Dendritic cell treated with granulocyte-macrophage colony-stimulating factor and Interleukin-4, amounts not matched to agents 40 ng/mL and 50 ng/mL, for 4 days (primary cell): Measurements from ENCODE around the gene RAPGEF6.
"Not testable (repeated sequence)": the region's sequence is repeated elsewhere in the genome, so short reads cannot be mapped to it uniquely, and the experiment has no call there.

ENCODE experiments used
- H3K27ac Mint-ChIP-seq: one replicate; pipeline ENCODE4 v1.8.0; 2022; ENCODE audit warnings: mild to moderate bottlenecking, mixed read lengths
- H3K27me3 Mint-ChIP-seq: one replicate; pipeline ENCODE4 v1.8.0; 2022; ENCODE audit warnings: mild to moderate bottlenecking, mixed read lengths
- H3K36me3 Mint-ChIP-seq: one replicate; pipeline ENCODE4 v1.8.0; 2022; ENCODE audit warnings: low read depth, mixed read lengths
- H3K4me1 Mint-ChIP-seq: one replicate; pipeline ENCODE4 v1.8.0; 2022; ENCODE audit warnings: low read depth, mixed read lengths
- H3K4me3 Mint-ChIP-seq: one replicate; pipeline ENCODE4 v1.8.0; 2022; ENCODE audit warnings: mild to moderate bottlenecking, moderate library complexity, mixed read lengths
- H3K9me3 Mint-ChIP-seq: one replicate; pipeline ENCODE4 v1.8.0; 2022; ENCODE audit warnings: mixed read lengths
- intact Hi-C: fragments of 100-400 bp; cut with micrococcal nuclease; formaldehyde crosslinking; loops from one replicate; pipeline ENCODE4 v1.15.0; 2022

The RAPGEF6 gene, protein sequence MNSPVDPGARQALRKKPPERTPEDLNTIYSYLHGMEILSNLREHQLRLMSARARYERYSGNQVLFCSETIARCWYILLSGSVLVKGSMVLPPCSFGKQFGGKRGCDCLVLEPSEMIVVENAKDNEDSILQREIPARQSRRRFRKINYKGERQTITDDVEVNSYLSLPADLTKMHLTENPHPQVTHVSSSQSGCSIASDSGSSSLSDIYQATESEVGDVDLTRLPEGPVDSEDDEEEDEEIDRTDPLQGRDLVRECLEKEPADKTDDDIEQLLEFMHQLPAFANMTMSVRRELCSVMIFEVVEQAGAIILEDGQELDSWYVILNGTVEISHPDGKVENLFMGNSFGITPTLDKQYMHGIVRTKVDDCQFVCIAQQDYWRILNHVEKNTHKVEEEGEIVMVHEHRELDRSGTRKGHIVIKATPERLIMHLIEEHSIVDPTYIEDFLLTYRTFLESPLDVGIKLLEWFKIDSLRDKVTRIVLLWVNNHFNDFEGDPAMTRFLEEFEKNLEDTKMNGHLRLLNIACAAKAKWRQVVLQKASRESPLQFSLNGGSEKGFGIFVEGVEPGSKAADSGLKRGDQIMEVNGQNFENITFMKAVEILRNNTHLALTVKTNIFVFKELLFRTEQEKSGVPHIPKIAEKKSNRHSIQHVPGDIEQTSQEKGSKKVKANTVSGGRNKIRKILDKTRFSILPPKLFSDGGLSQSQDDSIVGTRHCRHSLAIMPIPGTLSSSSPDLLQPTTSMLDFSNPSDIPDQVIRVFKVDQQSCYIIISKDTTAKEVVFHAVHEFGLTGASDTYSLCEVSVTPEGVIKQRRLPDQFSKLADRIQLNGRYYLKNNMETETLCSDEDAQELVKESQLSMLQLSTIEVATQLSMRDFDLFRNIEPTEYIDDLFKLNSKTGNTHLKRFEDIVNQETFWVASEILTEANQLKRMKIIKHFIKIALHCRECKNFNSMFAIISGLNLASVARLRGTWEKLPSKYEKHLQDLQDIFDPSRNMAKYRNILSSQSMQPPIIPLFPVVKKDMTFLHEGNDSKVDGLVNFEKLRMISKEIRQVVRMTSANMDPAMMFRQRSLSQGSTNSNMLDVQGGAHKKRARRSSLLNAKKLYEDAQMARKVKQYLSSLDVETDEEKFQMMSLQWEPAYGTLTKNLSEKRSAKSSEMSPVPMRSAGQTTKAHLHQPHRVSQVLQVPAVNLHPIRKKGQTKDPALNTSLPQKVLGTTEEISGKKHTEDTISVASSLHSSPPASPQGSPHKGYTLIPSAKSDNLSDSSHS (N-terminal part only)

DNA sequence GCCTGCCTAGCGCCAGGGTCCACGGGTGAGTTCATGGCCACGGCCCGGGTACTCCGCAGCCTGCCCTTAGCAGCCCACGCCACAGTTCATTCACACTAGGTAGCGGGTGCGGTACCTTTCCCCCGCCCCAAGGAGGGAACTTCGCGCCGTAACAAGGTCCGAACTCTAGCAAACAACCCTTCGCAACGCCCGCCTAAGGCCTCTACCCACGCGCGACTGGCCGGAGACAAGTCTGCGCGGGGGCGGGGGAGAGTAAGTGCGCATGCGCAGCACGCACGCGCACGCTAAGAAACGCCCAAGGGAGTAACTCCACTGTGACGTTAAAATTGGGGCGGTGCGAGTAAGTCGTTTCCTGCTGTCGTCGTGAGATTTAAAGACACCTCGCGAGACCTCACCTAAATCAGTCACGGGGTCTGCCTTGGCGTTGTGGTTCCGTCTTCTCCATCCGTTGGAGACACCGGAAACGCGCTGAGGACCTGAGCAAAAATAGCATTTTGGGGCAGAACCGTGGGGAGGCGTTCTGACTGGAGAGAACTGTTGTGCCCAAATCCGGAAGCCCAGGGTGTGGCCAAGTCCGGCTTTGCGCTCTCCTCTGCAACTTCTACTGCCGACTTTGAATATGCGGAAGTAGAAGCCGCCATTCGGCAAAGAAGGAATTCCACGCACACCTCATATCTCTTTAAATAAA lies at the start of gene RAPGEF6:
RAPGEF6 (minus strand) TSS at position 234 of the 688 bp plus-strand sequence; CDS start at position 35, 199 bp downstream.
- Mint-ChIP-seq H3K36me3 (peaks cover 15% of the 10 kb centered on the region), H3K27me3 (no peaks in the 10 kb centered on the region), H3K27ac (peak within 1 kb of the TSS; percentile 98), H3K4me1 (peaks cover 8% of the 10 kb centered on the region), H3K4me3 (peak within 1 kb of the TSS; percentile 93), H3K9me3 (no peaks in the 10 kb centered on the region)
- intact Hi-C loops: loop anchor here (2.0 kb wide), 1 partner anchor 162 kb away; the partner anchor contains the start of gene FNIP1

DNA sequence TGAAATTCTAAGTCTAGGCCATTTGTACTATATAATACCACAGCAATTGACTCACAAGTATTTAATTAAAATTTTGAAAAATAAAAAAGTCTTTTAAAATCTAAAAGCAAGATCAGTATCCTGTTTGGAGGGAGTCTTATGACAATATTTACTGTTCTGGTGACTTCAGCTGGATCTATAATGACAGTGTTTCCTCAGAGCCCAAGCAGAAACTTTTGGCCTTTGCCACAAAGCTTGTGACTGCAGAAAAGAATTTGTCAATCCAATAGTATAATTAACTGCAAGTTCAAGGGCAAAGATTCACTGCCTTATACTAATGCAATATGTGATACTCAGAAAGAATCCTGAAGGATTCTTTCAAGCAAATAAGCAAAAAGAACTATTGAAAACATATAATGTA lies 49.6 kb upstream of the RAPGEF6 start:
- H3K36me3 Mint-ChIP-seq: peaks cover 62% of the 10 kb centered on the region
- H3K9me3 Mint-ChIP-seq: no peaks in the 10 kb centered on the region
- peaks cover 18% of the 10 kb centered on the region for H3K4me1 Mint-ChIP-seq
- H3K27ac Mint-ChIP-seq: no peak overlapping the region
- no peak overlapping the region for H3K4me3 Mint-ChIP-seq
- intact Hi-C loops: loop anchor here (10.0 kb wide), 1 partner anchor 320 kb away; no protein-coding TSS in a partner anchor
- H3K27me3 Mint-ChIP-seq: no peaks in the 10 kb centered on the region

DNA sequence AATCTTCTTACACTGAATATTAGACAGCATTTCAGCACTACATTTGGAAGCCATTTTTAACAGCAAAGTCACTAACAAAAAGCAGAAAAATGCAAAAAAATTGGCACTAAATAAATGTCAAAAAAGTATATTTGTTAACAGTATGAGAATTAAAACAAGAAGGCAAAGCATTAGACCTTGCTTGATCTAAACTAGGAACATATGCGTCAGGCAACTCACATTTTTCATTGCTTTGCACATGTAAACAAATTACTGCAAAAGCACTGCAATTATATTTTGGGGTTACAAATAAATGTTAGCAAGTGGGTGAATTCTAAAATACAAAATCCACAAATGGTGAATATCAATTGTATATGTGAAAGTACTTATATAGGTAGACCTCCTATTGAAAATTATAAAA lies 49.0 kb upstream of the RAPGEF6 start:
- Mint-ChIP-seq H3K27ac (no peak overlapping the region), H3K4me3 (no peak overlapping the region), H3K36me3 (peaks cover 62% of the 10 kb centered on the region), H3K9me3 (no peaks in the 10 kb centered on the region), H3K4me1 (peaks cover 18% of the 10 kb centered on the region), H3K27me3 (no peaks in the 10 kb centered on the region)
- intact Hi-C loops: loop anchor here (10.0 kb wide), 1 partner anchor 321 kb away; no protein-coding TSS in a partner anchor

DNA sequence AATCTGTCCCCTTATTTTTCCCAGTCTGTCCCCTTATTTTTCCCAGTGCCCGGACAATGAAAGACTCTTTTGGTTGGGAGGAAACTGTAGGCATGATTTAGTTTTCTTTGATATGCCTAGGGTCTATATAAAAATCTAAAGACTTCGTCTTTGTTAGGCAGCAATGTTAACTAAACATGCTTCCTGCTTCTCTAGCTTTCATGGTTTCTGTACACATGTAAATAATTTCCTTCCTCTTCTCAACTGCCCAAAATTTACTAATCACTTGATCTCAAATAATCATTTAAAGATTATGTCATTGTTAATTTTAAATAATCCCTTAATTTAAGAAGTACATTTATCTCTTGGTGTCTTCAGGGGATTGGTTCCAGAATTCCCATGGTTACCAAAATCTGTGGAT lies 47.8 kb upstream of the RAPGEF6 start:
- Mint-ChIP-seq H3K27me3 (no peaks in the 10 kb centered on the region), H3K36me3 (peaks cover 60% of the 10 kb centered on the region), H3K9me3 (no peaks in the 10 kb centered on the region), H3K27ac (peak overlapping the region; percentile 48), H3K4me3 (no peak overlapping the region), H3K4me1 (peaks cover 18% of the 10 kb centered on the region)
- intact Hi-C loops: loop anchor here (10.0 kb wide), 1 partner anchor 322 kb away; no protein-coding TSS in a partner anchor

DNA sequence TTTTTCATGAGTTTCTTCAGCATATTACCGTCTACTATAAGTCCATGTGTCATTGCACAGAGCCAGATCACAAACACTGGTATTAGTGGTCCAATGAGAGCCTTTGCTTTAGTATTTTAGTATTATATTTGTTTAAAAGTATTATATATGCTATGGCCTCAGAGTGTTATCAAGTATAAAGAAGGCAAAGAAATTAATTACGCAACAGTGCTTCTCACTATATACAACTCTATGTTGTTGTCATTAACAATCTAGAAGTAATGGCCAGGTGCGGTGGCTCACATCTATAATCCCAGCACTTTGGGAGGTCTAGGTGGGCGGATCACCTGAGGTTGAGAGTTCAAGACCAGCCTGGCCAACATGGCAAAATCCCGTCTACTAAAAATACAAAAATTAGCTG lies 47.1 kb upstream of the RAPGEF6 start:
- Mint-ChIP-seq H3K27ac (no peak overlapping the region), H3K36me3 (peaks cover 60% of the 10 kb centered on the region), H3K9me3 (no peaks in the 10 kb centered on the region), H3K4me1 (peaks cover 18% of the 10 kb centered on the region), H3K4me3 (no peak overlapping the region), H3K27me3 (no peaks in the 10 kb centered on the region)
- intact Hi-C loops: loop anchor here (10.0 kb wide), 1 partner anchor 323 kb away; no protein-coding TSS in a partner anchor

DNA sequence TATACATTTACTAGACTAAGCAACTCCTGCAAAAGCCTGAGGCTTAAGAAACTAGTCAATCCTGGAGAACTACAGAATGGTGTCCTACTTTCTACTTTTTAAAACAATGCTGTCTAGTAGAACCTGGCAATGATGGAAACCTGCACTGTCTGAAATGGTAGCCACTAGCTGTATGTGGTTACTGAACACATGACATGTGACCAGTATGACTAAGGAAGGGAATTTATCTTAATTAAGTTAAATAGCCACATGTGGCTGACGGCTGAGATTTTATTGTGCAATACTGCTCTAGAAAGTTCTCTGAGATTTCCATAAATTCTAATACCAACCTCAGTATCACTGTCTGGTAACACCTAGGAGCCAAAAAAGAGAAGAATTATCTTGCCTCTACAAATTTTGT lies 44.9 kb upstream of the RAPGEF6 start:
- Mint-ChIP-seq H3K9me3 (no peaks in the 10 kb centered on the region), H3K4me1 (peaks cover 18% of the 10 kb centered on the region), H3K36me3 (peaks cover 66% of the 10 kb centered on the region), H3K27ac (no peak overlapping the region), H3K27me3 (no peaks in the 10 kb centered on the region), H3K4me3 (no peak overlapping the region)
- intact Hi-C loops: loop anchor here (10.0 kb wide), 1 partner anchor 325 kb away; no protein-coding TSS in a partner anchor

DNA sequence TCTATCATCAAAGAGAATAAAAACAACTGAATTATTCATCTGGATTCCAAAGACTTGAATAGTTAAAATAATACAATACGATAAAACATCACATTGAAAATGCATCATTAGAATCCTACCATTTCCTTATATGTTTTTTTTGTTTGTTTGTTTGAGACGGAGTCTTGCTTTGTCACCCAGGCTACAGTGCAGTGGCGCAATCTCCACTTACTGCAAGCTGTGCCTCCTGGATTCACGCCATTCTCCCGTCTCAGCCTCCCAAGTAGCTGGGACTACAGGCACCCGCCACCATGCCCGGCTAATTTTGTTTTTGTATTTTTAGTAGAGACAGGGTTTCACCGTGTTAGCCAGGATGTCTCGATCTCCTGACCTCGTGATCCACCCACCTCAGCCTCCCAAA lies 43.2 kb upstream of the RAPGEF6 start:
- H3K4me3 Mint-ChIP-seq, intact Hi-C loops, H3K27me3 Mint-ChIP-seq, H3K9me3 Mint-ChIP-seq, H3K27ac Mint-ChIP-seq: not testable (repeated sequence)
- Mint-ChIP-seq H3K4me1 (peaks cover 18% of the 10 kb centered on the region), H3K36me3 (peaks cover 82% of the 10 kb centered on the region)

DNA sequence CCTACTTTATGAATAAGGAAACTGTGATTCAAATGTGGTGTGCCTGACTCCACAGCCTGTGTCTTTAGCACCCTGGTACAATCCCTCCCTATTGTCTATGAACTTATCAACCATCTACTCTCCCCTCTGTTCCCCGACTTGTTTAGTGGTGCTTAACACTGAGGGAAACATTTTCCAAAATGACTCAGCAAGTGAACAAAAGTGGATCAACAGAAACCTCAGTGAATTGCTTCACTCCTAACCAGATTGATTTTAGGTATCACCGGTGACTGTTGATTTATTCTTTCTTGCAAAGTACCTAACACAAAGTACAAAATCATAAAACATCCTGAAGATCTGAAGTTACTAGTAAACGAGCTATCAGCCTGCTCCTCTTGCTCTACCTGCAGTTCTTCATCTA lies 42.1 kb upstream of the RAPGEF6 start:
- Mint-ChIP-seq H3K27ac (peak overlapping the region; percentile 46), H3K9me3 (no peaks in the 10 kb centered on the region), H3K4me1 (peaks cover 13% of the 10 kb centered on the region), H3K4me3 (no peak overlapping the region), H3K36me3 (peaks cover 94% of the 10 kb centered on the region), H3K27me3 (no peaks in the 10 kb centered on the region)
- intact Hi-C loops: no loop called here

DNA sequence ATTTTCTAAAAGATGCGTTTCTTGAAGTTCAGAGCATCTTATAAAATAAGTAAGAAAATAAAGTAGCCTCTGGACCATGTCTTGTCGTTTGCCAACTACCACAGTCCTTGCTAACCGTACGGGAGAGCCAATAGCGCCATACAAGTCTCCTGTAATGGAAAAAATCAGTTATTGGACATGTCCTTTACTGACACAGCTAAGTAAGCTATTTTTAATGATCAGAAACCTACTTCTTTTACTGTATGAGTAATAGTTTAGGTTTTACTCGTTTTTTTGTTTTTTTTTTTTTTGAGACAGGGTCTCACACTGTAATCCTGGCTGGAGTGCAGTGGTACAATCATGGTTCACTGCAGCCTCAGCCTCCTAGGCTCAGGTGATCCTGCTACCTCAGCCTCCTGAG lies 37.7 kb upstream of the RAPGEF6 start:
- no peaks in the 10 kb centered on the region for H3K27me3 Mint-ChIP-seq
- no peaks in the 10 kb centered on the region for H3K9me3 Mint-ChIP-seq
- no peak overlapping the region for H3K4me3 Mint-ChIP-seq
- H3K36me3 Mint-ChIP-seq: peaks cover 96% of the 10 kb centered on the region
- H3K27ac Mint-ChIP-seq: no peak overlapping the region
- intact Hi-C loops: no loop called here
- no peaks in the 10 kb centered on the region for H3K4me1 Mint-ChIP-seq

DNA sequence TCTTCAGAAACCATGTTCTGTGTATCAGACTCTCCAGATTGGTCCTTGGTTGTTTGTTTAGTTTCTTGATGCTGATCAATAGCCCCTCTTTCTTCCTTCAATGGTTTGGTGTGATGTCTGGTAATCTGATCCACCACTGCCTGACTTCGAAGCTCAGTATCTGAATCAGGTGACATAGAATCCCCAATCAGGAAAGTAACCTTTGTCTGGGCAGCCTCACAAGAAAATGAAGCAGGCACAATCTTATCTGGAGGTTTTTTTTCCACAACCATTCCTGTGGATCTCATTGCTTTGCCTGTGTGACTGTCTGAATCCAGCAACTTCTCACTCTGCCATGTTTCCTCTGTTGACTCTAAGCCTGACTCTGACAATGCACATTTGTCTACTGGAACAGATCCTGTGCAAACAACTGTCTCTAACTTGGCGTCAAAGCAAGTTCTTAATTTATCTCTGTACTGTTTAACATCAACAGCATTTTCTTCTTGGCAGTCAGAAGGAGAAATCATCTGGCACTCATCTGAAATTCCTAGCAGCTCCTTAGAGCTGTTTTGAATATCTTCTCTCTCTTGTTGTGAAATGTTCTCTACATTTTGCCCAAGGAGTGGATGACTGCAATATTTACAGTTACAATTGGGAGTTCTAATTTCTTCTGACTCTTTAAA lies 37.1 kb upstream of the RAPGEF6 start:
- intact Hi-C loops: no loop called here
- Mint-ChIP-seq H3K4me1 (no peaks in the 10 kb centered on the region), H3K4me3 (no peak overlapping the region), H3K27me3 (no peaks in the 10 kb centered on the region), H3K27ac (no peak overlapping the region), H3K36me3 (peaks cover 96% of the 10 kb centered on the region), H3K9me3 (no peaks in the 10 kb centered on the region)

DNA sequence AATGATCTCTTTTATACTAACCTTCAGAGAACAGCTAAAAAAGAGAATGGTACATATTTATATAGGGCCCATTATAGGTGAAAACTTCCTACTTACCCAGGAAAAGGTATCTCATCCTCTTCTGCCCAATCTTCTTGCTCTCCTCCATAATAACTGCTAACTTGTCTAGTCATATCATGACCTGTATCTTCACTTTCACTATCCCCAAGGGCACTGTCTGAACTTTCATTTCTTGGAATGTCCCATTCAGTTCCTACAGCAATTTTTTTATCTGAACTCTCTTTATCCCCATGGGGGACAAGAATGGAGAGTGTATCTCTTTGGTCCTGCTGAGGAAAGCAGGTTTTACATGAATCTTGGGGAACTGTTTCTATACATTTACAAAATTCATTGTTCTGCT lies 36.4 kb upstream of the RAPGEF6 start:
- Mint-ChIP-seq H3K4me3 (no peak overlapping the region), H3K27me3 (no peaks in the 10 kb centered on the region), H3K27ac (no peak overlapping the region), H3K36me3 (peaks cover 96% of the 10 kb centered on the region), H3K9me3 (no peaks in the 10 kb centered on the region), H3K4me1 (no peaks in the 10 kb centered on the region)
- intact Hi-C loops: no loop called here

DNA sequence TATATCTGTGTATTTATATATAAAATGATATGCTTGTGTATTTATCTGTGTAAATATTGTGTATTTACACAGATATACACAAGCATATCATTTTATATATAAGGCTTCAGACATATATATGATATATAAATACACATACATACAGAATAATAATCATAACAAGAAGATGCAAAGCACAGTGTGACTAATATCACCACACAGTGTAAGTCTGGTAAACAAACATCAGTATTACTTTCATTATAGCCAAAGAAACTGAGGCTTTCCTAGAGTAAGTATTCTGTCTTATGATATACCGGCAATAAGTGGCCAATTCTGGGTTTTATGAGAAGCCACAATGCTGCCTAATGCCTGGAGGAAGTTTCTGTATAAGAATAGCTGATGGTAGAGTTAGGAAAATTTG lies 29.9 kb upstream of the RAPGEF6 start:
- no peak overlapping the region for H3K27ac Mint-ChIP-seq
- H3K4me3 Mint-ChIP-seq: no peak overlapping the region
- H3K36me3 Mint-ChIP-seq: peaks cover 89% of the 10 kb centered on the region
- H3K4me1 Mint-ChIP-seq: no peaks in the 10 kb centered on the region
- H3K9me3 Mint-ChIP-seq: peaks cover 19% of the 10 kb centered on the region
- H3K27me3 Mint-ChIP-seq: no peaks in the 10 kb centered on the region
- intact Hi-C loops: no loop called here
